PC-3 (cell line): ENCODE results near the gene DSG2. TPM values are rescaled to one million over a fixed set of nuclear protein-coding genes. Genes with fewer than 3 reads are reported as not detected.

Source experiments
- ATAC-seq: fragments of 200-7000 bp; cut with Tn5 transposase; 2 replicates; pipeline ENCODE4 v1.9.1; 2020; ENCODE audit warnings: mild to moderate bottlenecking, moderate library complexity
- BruUV-seq: library from RNA; stranded (reverse); fragments of 400-500 nt; replicated peaks from 2 replicates; lab custom pipeline; 2021; lab: Mats Ljungman, UMichigan
- CTCF ChIA-PET: fragments of 300-600 bp; sonication (Branson Sonifier 250); formaldehyde crosslinking; loops from one replicate; lab custom pipeline; 2022; ENCODE audit warnings: antibody characterized with exemption; lab: Charles Lee
- POLR2A ChIA-PET: fragments of 300-600 bp; sonication (Branson Sonifier 250); formaldehyde crosslinking; loops from one replicate; lab custom pipeline; 2022; ENCODE audit warnings: antibody characterized with exemption; ENCODE audit not compliant: unreplicated experiment; lab: Charles Lee
- DNase-seq: peaks from one replicate; pipeline ENCODE4 v3.0.0-alpha.2; 2015
- H2AFZ ChIP-seq: fragments of 300-600 bp; sonication (generic); 2 replicates; pipeline ENCODE4 v1.6.0; 2016; ENCODE audit warnings: antibody characterized with exemption, low read length
- H3F3A ChIP-seq: fragments of 300-600 bp; sonication (generic); one replicate; pipeline ENCODE4 v1.6.0; 2017; ENCODE audit warnings: antibody characterized with exemption, low read length, control low read depth, mild to moderate bottlenecking; ENCODE audit not compliant: unreplicated experiment
- H3K27ac ChIP-seq: fragments of 300-600 bp; sonication (generic); 2 replicates; pipeline ENCODE4 v1.5.1; 2016; ENCODE audit warnings: mild to moderate bottlenecking, low read length
- H3K27me3 ChIP-seq: fragments of 300-600 bp; sonication (generic); 2 replicates; pipeline ENCODE4 v1.6.1; 2016; ENCODE audit warnings: low read length, mixed read lengths
- H3K36me3 ChIP-seq: fragments of 300-600 bp; sonication (generic); 2 replicates; pipeline ENCODE4 v1.6.1; 2016; ENCODE audit warnings: low read depth, mixed run types, low read length, mixed read lengths
- H3K4me1 ChIP-seq: fragments of 300-600 bp; sonication (generic); 2 replicates; pipeline ENCODE4 v1.5.1; 2016; ENCODE audit warnings: low read length; ENCODE audit not compliant: insufficient read depth
- H3K4me2 ChIP-seq: fragments of 300-600 bp; sonication (generic); 2 replicates; pipeline ENCODE4 v1.6.0; 2016; ENCODE audit warnings: low read length
- H3K4me3 ChIP-seq: fragments of 300-600 bp; sonication (generic); 2 replicates; pipeline ENCODE4 v1.5.1; 2016; ENCODE audit warnings: mild to moderate bottlenecking, low read length, mixed read lengths
- H3K79me2 ChIP-seq: fragments of 300-600 bp; sonication (generic); 2 replicates; pipeline ENCODE4 v1.6.1; 2017; ENCODE audit warnings: low read length, mixed read lengths
- H3K9ac ChIP-seq: fragments of 300-600 bp; sonication (generic); 2 replicates; pipeline ENCODE4 v1.6.0; 2016; ENCODE audit warnings: mild to moderate bottlenecking, low read length
- H3K9me2 ChIP-seq: fragments of 300-600 bp; sonication (generic); replicated peaks from 2 replicates; pipeline ENCODE4 v1.6.1; 2016; ENCODE audit warnings: mixed run types, low read length, mixed read lengths
- H3K9me3 ChIP-seq: fragments of 300-600 bp; sonication (generic); 2 replicates; pipeline ENCODE4 v1.6.1; 2016; ENCODE audit warnings: low read length, mixed read lengths
- H4K20me1 ChIP-seq: fragments of 300-600 bp; sonication (generic); 2 replicates; pipeline ENCODE4 v1.6.1; 2016; ENCODE audit warnings: low read length, mixed read lengths
- EZH2 ChIP-seq: fragments of 300-600 bp; sonication (generic); IDR thresholded peaks from one replicate; pipeline ENCODE4 v1.6.1; 2017; ENCODE audit warnings: antibody characterized with exemption, mild to moderate bottlenecking, low read length; ENCODE audit not compliant: unreplicated experiment
- EZH2phosphoT487 ChIP-seq: fragments of 300-600 bp; sonication (generic); IDR thresholded peaks from 2 replicates; pipeline ENCODE4 v1.6.1; 2018; ENCODE audit warnings: mild to moderate bottlenecking, antibody characterized with exemption, low read length, borderline replicate concordance
- intact Hi-C: fragments of 100-400 bp; cut with micrococcal nuclease; formaldehyde crosslinking; loops from 2 replicates; pipeline ENCODE4 v1.9.0; 2023
- total RNA-seq: library from RNA; depleted of rRNA; stranded (reverse); fragments of >200 nt; gene quantifications from 2 replicates; pipeline ENCODE4 v1.2.3, GENCODE V29; 2014
- TF ChIP-seq, protein P1 (sequence below): fragments of 300-600 bp; sonication (generic); conservative IDR thresholded peaks from 2 replicates; pipeline ENCODE4 v1.5.1; 2017; ENCODE audit warnings: antibody characterized with exemption, low read depth, mild to moderate bottlenecking, low read length

Gene DSG2
- total RNA-seq, 1 experiment from 2014 or later = 17.2 TPM

DNA sequence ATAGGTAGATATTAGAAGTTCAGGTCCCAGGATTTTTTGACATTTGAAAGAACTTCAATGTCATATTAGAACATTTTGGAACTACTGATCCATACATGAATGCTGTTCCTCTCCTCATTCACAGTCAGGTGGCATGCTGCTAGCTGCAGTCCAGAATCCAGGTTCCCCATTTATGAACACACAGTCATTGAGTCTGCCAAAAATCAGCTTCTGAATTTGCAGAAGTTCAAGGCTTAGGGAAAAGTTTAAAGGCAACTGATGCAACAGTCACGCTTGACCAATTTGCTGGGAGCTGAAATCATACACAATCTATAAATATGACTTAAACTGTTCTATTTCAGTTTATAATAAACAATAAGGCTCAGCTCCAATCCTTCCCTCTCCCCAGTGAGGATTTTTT lies 76.4 kb downstream of the DSG2 start:
- no peaks in the 10 kb centered on the region for H3K36me3 ChIP-seq
- CTCF ChIA-PET = interaction anchor here (0.6 kb wide), 1 partner anchor 148 kb away, joined by 6 read pairs; no protein-coding TSS in a partner anchor
- TF ChIP-seq EZH2phosphoT487 = no peak
- TF ChIP-seq, protein P1, sequence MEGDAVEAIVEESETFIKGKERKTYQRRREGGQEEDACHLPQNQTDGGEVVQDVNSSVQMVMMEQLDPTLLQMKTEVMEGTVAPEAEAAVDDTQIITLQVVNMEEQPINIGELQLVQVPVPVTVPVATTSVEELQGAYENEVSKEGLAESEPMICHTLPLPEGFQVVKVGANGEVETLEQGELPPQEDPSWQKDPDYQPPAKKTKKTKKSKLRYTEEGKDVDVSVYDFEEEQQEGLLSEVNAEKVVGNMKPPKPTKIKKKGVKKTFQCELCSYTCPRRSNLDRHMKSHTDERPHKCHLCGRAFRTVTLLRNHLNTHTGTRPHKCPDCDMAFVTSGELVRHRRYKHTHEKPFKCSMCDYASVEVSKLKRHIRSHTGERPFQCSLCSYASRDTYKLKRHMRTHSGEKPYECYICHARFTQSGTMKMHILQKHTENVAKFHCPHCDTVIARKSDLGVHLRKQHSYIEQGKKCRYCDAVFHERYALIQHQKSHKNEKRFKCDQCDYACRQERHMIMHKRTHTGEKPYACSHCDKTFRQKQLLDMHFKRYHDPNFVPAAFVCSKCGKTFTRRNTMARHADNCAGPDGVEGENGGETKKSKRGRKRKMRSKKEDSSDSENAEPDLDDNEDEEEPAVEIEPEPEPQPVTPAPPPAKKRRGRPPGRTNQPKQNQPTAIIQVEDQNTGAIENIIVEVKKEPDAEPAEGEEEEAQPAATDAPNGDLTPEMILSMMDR = no peak
- no peak for TF ChIP-seq EZH2

GRCh38 chr18:31575515-31576257 lies 77.7 kb downstream of the DSG2 start:
- H3K9me3 ChIP-seq = no peaks in the 10 kb centered on the region
- ChIA-PET CTCF (no interaction called here), POLR2A (no interaction called here)

More for the DNA sequence above, 76.4 kb downstream of the DSG2 start:
- H3K4me3 ChIP-seq = no peak overlapping the region
- no peaks in the 10 kb centered on the region for H3K9me2 ChIP-seq
- no peaks in the 10 kb centered on the region for H3K79me2 ChIP-seq
- ATAC-seq (no peak), DNase-seq (no peak)
- POLR2A ChIA-PET = no interaction called here
- H3F3A ChIP-seq = no peaks in the 10 kb centered on the region
- no peaks in the 10 kb centered on the region for H3K4me1 ChIP-seq
- no peaks in the 10 kb centered on the region for H3K27me3 ChIP-seq
- no peak overlapping the region for H3K4me2 ChIP-seq
- no peaks in the 10 kb centered on the region for H4K20me1 ChIP-seq
- intact Hi-C loops = no loop called here
- no peak overlapping the region for H2AFZ ChIP-seq
- H3K9ac ChIP-seq = no peak overlapping the region
- BruUV-seq = no TSS peak
- H3K9me3 ChIP-seq = no peaks in the 10 kb centered on the region
- no peak overlapping the region for H3K27ac ChIP-seq

GRCh38 chr18:31576670-31577069 lies 78.7 kb downstream of the DSG2 start:
- Histone ChIP-seq H3K4me3 (no peak overlapping the region), H3K36me3 (no peaks in the 10 kb centered on the region), H3K79me2 (no peaks in the 10 kb centered on the region), H3K4me1 (no peaks in the 10 kb centered on the region), H3K4me2 (no peak overlapping the region), H3K27ac (no peak overlapping the region), H3K9me3 (no peaks in the 10 kb centered on the region), H4K20me1 (no peaks in the 10 kb centered on the region), H3F3A (no peaks in the 10 kb centered on the region), H3K9ac (no peak overlapping the region), H2AFZ (no peak overlapping the region), H3K27me3 (no peaks in the 10 kb centered on the region), H3K9me2 (no peaks in the 10 kb centered on the region)
- no peak for TF ChIP-seq EZH2
- TF ChIP-seq EZH2phosphoT487 = no peak
- TF ChIP-seq, protein P1 = no peak
- ChIA-PET POLR2A (no interaction called here), CTCF (no interaction called here)
- intact Hi-C loops = no loop called here
- no TSS peak for BruUV-seq
- ATAC-seq (no peak), DNase-seq (no peak)

More at GRCh38 chr18:31575515-31576257, 77.7 kb downstream of the DSG2 start:
- Histone ChIP-seq H3K27ac (no peak overlapping the region), H3K79me2 (no peaks in the 10 kb centered on the region), H3K9me2 (no peaks in the 10 kb centered on the region), H3K27me3 (no peaks in the 10 kb centered on the region), H4K20me1 (no peaks in the 10 kb centered on the region), H3F3A (no peaks in the 10 kb centered on the region), H2AFZ (no peak overlapping the region), H3K9ac (no peak overlapping the region), H3K36me3 (no peaks in the 10 kb centered on the region), H3K4me1 (no peaks in the 10 kb centered on the region), H3K4me2 (no peak overlapping the region), H3K4me3 (no peak overlapping the region)
- no peak for DNase-seq
- intact Hi-C loops = no loop called here
- no peak for ATAC-seq
- BruUV-seq = no TSS peak
- TF ChIP-seq EZH2 (no peak), EZH2phosphoT487 (no peak)
- TF ChIP-seq, protein P1 = no peak
